GM12875 (cell line): ENCODE results near the gene PAX9.
A peak's percentile ranks its signal among the peaks of the same experiment; 100 is the strongest.

Experiments
- H3K4me3 ChIP-seq: one replicate; pipeline ENCODE4 v1.5.1; 2011; ENCODE audit warnings: low read depth, low read length, control low read depth
- CTCF ChIP-seq: IDR thresholded peaks from 2 replicates; pipeline ENCODE4 v1.5.1; 2011; ENCODE audit warnings: low read depth, mild to moderate bottlenecking, control low read depth, inconsistent platforms, low read length, moderate library complexity, borderline replicate concordance; ENCODE audit not compliant: insufficient read depth

PAX9 gene

GRCh38 chr14:36661506-36662257 is at the start of gene PAX9:
Gene PAX9 (plus strand): TSS chr14:36661860. CDS start chr14:36662090, 230 bp downstream.
- H3K4me3 ChIP-seq: peak within 1 kb of the TSS; percentile 49
- TF ChIP-seq CTCF: no peak

GRCh38 chr14:36617824-36618223 is 43.8 kb upstream of the PAX9 start:
- no peak overlapping the region for H3K4me3 ChIP-seq
- TF ChIP-seq CTCF: no peak

GRCh38 chr14:36618641-36619040 is 43.0 kb upstream of the PAX9 start:
- no peak overlapping the region for H3K4me3 ChIP-seq
- TF ChIP-seq CTCF: no peak

- no peak for TF ChIP-seq CTCF
Observed at GRCh38 chr14:36619131-36619530, 42.5 kb upstream of the PAX9 start.

GRCh38 chr14:36619853-36620252 is 41.8 kb upstream of the PAX9 start:
- H3K4me3 ChIP-seq: no peak overlapping the region
- no peak for TF ChIP-seq CTCF

More at GRCh38 chr14:36619131-36619530, 42.5 kb upstream of the PAX9 start:
- H3K4me3 ChIP-seq: no peak overlapping the region

GRCh38 chr14:36625014-36625413 is 36.6 kb upstream of the PAX9 start:
- no peak overlapping the region for H3K4me3 ChIP-seq
- TF ChIP-seq CTCF: no peak

- H3K4me3 ChIP-seq: no peak overlapping the region
- TF ChIP-seq CTCF: no peak
Observed at GRCh38 chr14:36625436-36625835, 36.2 kb upstream of the PAX9 start.
